Measurements from ENCODE around the gene DAB2IP.

GRCh38 chr9:121771851-121772599, 120.6 kb downstream of the DAB2IP start:
- no peak for TF ChIP-seq CTCF (IDR thresholded peaks at IDR 0.05; ENCODE audit: insufficient read depth, low read depth, low read length)
- TF ChIP-seq EZH2 (IDR thresholded peaks at IDR 0.05; ENCODE audit: insufficient read depth, low read length) = no peak
